Dedifferentiated amniotic fluid mesenchymal stem cell (primary cell): ENCODE data around the gene FILIP1L.

Source experiments
- DNase-seq: peaks from one replicate; pipeline ENCODE4 v3.0.0-alpha.2; 2016; ENCODE audit errors: extremely low spot score

Gene FILIP1L

DNA sequence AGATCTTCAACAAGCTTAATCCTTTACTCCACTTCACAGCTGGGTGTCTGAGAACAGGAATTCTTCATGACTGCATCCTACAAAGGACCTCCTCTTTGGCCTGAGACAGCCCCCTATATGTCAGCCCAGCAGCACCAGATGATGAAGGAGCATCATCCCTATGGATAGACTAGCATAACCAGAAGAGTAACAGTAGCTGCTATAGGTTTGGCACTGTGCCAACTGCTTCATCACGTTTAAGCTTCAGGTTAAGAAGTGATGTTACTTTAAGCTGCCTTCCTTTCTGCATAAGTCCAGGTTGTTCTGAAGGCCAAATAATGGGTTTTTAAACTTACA is 246.0 kb downstream of the FILIP1L start:
- no peak for DNase-seq

- DNase-seq: no peak
These were observed 246.5 kb downstream of the FILIP1L start for GRCh38 chr3:99867594-99868310.

DNA sequence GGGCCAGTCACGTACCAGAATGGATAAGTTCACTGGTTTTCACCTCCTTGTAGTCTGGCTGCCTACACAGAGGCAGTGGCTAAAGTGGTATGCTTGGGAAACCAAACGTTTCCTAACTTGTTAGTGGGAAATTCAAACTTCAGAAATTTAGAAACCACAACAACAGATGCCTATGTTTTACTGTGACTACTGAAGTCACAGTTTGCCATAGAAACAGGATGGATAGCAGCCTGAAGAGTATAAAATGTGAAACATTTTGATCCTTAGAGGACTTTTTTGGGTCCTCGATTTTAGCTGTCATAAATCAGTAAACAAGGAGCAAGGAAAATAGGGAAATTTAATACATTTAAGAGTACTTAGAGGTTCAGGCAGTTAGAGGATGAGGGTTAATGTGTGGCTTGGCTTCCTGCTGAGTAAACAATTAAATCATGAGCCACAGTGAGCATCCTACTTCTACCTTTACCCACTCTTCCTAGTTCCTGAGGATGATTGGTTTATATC is 248.0 kb downstream of the FILIP1L start:
- peak; percentile 44 for DNase-seq

DNA sequence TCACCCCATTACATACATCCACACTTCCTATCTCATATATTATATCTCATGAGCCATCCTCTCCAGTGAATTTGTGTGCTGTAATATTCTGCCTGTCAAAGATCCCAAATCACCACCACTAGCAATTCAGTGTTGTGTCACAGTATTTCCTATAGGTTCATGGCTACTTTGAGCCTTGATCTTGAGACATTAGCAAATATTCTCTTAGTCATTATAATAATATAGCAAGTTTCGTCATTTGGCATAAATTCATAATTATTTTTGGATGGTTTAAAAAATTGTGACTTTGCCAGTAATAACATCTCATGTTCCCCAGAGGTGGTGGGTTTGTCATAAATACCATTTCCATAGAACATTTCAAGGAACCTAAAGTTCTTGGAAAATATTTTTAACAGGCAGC is 249.0 kb downstream of the FILIP1L start:
- no peak for DNase-seq

- DNase-seq: no peak
These were observed 250.0 kb downstream of the FILIP1L start for GRCh38 chr3:99864289-99864688.

DNA sequence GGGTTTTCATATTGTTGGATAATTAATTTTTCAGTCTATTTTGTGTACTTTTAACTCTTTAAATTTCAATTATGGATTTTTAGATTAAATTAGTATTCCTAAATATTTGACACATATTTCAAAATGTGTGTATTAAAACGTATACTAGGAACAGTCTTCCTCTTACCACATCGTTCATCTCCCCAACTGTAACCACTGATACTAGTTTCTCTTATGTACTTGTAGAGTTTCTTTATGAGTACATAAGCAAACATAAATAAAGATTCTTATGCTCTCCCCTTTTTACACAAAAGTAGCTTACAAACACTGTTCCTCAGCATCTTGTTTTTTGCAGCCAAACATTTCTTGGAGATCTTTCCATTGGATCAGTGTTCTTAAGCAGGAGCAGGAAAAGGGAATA is 250.7 kb downstream of the FILIP1L start:
- DNase-seq: no peak

DNA sequence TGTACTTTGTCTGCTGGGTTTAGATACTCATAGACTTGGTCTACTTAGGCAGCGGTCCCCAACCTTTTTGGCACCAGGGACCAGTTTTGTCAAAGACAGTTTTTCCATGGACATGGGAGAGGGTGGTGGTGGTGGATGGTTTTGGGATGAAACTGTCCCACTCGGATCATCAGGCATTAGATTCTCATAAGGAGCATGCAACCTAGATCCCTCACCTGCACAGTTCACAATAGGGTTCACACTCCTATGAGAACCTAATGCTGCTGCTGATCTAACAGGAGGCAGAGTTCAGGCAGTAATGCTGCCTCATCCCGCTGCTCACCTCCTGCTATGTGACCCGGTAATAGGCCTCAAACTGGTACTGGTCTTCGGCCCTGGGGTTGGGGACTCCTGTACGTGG is 251.3 kb downstream of the FILIP1L start:
- DNase-seq: no peak

- peak; percentile 68 for DNase-seq
These were observed 252.1 kb downstream of the FILIP1L start for GRCh38 chr3:99862208-99862607.

- no peak for DNase-seq
These were observed 253.1 kb downstream of the FILIP1L start for GRCh38 chr3:99861216-99861615.

- peak; percentile 97 for DNase-seq
These were observed 254.5 kb downstream of the FILIP1L start for GRCh38 chr3:99859825-99860224.

- DNase-seq: no peak
These were observed 255.8 kb downstream of the FILIP1L start for GRCh38 chr3:99858469-99858868.

DNA sequence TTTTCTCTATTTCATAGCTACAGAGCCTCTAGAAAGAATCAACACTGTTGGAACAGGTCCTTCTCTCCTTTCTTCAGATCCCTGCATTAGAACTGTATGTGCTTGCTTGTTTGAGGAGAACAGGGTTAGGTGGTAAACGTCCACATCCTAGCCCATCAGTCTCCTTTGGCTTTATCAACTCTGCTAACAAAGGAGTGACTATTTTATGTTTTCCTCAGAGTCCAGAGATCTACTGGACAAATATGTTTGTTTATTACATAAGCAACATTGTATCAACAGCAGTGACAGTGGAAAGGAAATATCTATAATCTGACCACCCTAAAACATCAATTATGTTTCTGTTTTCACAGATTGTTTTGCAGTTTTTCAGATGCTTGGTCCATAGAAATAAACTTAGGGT is 257.0 kb downstream of the FILIP1L start:
- no peak for DNase-seq

GRCh38 chr3:99856437-99857220 is 257.7 kb downstream of the FILIP1L start:
- no peak for DNase-seq

DNA sequence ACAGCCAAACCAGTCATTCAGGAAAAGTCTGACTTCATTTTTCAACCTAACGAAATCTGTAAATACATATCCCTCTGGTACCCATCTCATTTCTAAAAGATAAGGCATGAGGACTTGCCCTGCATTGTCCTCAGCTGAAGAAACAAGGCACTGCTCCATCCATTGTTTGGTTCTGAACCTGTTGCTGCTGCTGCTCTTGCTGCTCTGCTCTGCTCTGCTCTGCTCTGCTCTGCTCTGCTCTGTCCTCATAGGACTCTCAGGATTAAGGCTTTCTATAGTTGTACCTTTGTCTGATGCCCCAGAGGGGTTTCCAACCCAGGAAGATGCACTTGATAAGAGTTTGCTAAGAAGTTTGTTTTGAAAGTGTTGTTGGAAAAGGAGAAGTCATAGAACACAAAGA is 258.4 kb downstream of the FILIP1L start:
- no peak for DNase-seq

DNA sequence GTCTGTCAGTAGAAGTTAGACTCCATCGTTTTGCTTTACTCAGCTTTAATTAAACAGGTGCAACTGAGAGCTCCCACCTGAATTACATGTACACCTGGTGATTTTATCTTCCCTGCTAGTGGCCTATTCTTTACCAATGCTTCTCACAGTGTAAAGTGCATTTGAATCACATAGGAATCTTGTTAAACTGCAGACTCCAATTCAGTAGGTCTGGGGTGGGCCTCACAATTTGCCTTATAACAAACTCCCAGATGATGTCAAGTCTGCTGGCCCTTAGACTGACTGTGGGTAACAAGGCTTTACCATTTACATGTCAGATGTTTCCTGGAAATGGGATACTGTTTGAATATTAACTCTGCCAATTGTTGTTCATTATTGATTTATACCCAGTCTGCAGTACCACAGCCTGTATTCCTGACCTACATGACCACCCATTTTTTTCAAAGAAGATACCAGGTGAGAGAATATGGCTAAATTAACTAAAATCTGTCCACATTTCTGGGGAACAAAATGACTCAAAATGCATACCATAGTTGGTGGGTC is 259.5 kb downstream of the FILIP1L start:
- no peak for DNase-seq

DNA sequence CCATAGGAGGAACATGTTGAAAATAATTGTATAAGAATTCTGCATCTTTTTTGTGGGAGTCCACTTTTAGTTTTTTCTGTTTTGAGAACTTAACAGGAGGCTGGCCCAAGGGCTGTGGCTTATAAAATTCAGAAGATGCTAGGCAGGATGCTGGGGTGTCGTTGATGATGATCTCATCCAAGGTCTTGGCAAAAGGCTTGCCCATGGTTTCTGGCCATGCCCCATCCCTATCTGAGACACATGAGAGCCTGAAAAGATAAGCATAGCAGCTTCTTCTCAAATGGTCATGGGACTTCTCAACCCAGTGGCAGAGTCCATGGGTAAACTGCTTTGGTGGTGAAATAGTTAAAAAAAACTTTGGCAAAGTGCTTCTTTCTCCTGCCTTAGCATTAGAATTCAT is 261.4 kb downstream of the FILIP1L start:
- DNase-seq: no peak

- no peak for DNase-seq
These were observed 262.3 kb downstream of the FILIP1L start for GRCh38 chr3:99851955-99852354.

- no peak for DNase-seq
These were observed 263.7 kb downstream of the FILIP1L start for GRCh38 chr3:99850608-99851007.

DNA sequence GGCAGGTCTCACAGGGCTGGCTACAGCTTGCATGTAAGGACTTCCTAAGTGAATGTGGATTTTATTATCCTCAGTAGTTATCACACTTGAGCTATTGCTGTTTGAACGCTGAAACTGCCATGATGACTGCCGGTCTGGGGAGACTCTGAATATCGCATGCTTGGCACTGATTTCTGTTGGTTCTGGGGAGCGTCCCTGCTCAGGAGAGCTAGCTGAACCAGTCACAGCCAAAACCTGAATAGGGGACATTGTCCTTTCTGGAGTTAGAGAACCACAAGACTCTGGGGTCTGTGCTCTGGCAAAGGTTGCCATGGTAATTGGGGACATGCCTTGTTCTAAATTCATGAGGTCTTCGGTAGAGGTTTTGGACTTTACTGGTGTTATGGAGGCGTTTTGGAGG is 265.9 kb downstream of the FILIP1L start:
- no peak for DNase-seq

DNA sequence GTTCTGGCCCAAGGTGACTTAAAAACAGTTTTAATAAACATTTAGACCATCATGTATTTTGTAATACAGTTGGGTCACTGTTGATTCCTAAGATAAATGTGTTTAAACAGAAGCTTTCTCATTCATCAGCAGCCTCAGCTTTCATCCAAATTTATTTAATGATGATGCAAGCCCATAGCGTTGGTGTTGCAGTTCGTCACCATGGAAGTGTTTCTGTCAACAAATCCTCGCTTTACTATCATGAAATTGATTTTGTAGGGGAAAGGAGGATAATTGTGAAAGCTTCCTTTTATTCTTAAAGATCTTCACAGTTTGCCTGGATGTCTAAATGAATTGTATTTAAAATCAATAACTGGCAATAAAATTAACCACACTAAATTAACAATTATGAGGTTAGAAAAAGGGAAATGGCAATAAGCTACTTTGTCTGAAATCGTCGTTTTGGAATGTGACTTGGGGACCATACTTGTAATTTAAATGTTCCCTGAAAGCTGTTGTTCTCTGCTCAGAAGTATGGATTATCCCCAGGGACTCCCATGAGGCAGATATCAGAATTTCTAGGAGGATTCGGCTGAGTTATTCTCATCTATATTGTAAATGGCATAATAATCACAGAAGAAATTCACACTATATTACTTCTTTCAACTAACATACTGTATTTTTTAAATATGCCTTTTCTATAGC is 267.7 kb downstream of the FILIP1L start:
- no peak for DNase-seq

GRCh38 chr3:99845999-99846398 is 268.3 kb downstream of the FILIP1L start:
- no peak for DNase-seq

DNA sequence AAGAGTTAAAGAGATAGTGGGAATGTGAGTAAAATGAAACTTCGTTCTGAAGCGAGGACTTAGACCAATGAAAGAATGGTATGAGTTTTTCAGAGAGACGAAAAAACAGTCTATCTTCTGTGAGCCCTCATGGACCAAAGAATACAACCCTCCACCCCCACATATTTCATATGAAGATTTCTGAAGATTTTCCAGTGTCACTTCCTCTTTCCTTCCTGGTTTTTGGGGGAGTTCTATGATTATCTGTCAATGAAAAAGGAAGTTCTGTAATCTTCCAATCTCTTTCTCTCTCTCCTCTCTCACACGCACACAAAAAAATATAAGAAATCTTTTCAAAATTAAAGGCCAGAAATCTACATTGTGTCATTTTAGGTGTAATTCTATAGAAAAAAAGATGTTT is 269.0 kb downstream of the FILIP1L start:
- no peak for DNase-seq
